Mesenteric fat pad (tissue), 1 donor: ENCODE measurements around the gene RIN3. TPM values are rescaled to one million over a fixed set of nuclear protein-coding genes. Genes with fewer than 3 reads are reported as not detected.
"Not testable (repeated sequence)": the region's sequence is repeated elsewhere in the genome, so short reads cannot be mapped to it uniquely, and the experiment has no call there.

Experiments used
- DNase-seq: peaks from one replicate; pipeline ENCODE4 v3.0.0-alpha.2; 2020; ENCODE audit warnings: low spot score
- total RNA-seq: library from RNA; stranded (reverse); fragmentation: NEBNext Ultra II Directional; extraction: Animal tissue kit (Norgen Biotek cat#: 25700); gene quantifications from one replicate; pipeline ENCODE4 v1.2.1, GENCODE V29; 2021
- donor health status: DM: yes; HTN: yes; CAD: no.

RIN3 gene
- total RNA-seq, 1 donor from 2014 or later: 38.0 TPM

DNA sequence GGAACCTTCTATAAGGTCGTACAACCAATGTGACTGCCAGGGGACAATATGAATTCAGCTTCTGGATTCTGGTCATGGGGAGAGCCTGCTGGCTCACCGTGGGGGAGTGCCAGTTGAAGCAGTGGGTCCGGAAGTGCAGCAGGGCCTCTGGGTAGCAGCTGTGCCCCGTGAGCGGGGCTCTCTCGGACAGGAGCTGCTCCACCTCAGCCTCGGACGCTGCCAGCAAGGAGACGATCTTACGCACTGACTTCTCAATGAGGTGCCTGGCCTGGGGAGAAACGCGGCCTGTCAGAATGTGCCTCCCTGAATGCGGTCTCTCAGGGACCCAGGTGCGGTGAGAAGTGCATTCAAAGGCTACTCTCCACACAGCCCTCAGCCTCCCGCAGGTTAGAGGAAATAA lies 192.8 kb downstream of the RIN3 start:
- DNase-seq: no peak

- peak; percentile 45 for DNase-seq
Observed at GRCh38 chr14:92709340-92710000, 195.9 kb downstream of the RIN3 start.

DNA sequence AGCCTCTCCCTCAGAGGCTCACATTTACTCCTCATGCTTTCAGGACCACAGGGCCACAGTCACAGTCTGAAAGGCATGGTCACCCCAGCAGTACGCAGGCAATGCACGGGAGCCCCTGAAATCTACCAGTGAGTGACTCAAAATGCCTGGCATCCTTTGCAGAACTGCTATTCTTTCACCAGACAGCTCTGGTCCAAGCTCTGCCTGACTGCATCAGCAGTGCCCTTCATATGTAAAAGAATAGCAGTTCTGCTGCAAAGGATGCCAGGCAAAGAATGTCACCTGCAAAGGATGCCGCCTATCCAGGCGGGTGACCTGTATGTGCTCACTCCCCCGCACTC lies 196.4 kb downstream of the RIN3 start:
- DNase-seq: no peak

DNA sequence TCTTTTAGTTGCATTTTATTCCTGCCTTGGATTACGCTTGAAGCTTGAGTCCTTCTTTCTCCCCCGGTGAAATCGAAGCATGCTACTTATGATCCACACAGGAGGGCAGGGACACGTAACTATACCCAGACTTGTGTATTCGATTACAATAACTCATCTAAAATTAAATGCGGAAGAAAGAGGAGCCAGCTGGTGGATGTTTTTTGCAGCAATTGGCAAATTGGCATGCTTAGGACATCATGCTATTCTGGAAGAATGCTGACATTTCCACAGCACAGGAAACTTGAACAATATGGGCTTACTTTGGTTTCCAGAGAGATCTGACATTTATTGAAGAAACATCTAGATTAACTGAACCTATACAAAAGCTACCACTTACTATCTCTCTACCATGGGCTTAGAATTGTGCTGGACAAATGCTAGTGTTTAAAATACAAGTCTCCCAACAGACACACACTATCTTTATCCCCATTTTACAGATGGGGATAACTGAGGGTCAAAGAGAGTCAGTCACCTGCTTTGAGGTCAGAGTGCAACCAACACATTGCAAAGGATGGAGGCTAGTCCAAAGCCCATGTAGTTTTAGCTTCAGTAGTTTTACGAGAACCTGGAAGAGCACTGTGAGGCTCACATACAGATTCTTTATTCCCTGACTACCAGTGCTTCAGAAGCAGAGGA lies 198.5 kb downstream of the RIN3 start:
- DNase-seq: no peak

- no peak for DNase-seq
Observed at GRCh38 chr14:92712654-92713051, 199.1 kb downstream of the RIN3 start.

DNA sequence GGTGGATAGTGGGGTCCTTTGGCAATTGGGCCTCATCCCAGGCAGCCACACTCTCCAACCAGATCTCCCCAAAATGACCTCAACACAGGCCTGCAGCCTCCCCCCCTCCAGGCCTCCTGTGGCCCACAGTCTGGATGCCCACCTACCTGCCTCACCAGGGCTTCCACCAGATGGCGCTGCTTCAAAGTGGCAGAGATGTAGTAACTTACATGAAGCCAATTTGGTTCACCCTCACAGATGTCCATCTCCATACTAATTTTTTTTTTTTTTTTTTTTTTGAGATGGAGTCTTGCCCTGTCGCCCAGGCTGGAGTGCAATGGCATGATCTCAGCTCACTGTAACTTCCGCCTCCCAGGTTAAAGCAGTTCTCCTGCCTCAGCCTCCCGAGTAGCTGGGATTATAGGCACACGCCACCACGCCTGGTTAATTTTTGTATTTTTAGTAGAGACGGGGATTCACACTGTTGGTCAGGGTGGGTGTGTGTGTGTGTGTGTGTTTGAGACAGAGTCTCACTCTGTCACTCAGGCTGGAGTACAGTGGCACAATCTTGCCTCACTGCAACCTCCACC lies 201.2 kb downstream of the RIN3 start:
- DNase-seq: not testable (repeated sequence)

GRCh38 chr14:92716131-92716530 lies 202.6 kb downstream of the RIN3 start:
- DNase-seq: no peak

DNA sequence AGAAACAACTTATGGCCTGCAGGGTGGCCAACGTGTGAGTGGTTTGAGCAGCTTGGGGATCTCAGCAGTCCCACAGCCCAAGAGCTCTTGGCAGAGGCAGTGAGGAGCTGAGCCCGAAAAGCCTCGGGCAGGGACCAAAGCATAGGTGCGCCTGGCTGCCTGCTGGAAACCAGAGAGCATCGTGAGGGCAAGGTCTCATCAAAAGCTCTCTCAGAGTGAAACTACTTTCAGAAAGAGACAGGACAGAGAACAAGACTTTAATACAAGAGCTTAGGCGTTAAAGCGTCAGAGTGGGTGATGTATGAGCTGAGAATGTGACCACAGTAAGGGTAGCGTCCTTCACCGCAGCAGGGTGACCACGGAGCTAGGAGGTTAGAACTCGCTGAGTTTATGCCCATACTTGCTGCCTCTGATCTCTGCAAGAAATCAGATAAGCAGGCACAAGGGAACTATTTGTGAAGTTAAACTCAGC lies 204.0 kb downstream of the RIN3 start:
- DNase-seq: no peak

GRCh38 chr14:92718664-92719063 lies 205.1 kb downstream of the RIN3 start:
- DNase-seq: no peak

DNA sequence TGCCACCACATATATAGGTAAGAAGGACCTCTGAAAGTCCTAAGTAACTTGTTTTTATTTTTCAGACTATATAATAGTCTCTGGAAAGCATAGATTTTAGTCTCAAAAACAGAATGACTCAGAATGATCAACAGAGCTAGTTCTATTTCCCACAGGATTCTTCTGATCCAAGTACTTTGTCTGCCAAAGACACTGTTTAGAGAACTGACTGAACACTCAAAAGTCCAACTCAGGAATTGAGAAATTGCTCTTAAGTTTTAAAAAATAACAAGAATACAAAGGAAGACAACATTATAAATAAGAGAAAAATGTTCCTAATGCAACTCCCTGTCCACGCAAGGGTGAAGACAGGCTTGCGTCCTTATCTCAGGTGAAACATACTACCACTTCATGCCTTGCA lies 205.8 kb downstream of the RIN3 start:
- no peak for DNase-seq

- no peak for DNase-seq
Observed at GRCh38 chr14:92719890-92720323, 206.3 kb downstream of the RIN3 start.

DNA sequence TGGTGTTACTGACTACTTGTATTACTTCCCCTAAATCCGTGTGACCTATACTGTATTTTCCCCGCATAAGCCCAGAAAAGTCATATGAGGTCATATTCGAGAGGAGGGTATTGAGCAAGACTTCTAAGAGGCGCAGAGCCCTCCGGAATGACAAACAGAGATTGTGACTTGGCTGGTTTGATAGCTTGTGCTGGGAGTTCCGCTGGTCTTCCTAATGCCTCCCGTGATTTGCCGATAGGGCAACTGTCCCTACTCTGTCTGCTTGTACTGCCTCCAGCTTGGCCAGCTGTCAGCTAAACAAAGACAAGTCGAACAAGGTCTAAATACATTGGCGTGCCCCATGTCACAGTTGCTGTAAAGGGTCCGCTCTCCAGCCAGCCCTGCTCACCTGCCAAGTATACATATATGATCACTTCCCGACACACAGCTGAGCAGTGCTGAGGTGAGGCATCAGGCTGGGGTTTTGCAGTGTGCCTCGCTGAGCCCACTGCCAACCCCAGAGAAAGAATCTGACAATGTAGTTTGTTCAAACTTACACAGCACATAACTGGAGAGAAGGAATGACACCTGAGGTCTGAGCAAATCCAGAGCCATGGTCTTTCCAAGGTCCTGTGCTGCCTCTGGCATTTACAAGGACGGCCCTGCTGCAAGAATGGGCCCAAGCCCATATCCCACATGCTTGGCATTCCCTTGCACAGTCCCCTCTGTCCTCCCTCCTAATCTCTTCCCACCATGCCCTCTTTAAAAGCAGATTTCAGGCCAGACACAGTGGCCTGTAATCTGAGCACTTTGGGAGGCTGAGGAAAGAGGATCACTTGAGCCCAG lies 211.1 kb downstream of the RIN3 start:
- no peak for DNase-seq

GRCh38 chr14:92726135-92726932 lies 212.8 kb downstream of the RIN3 start:
- DNase-seq: no peak

DNA sequence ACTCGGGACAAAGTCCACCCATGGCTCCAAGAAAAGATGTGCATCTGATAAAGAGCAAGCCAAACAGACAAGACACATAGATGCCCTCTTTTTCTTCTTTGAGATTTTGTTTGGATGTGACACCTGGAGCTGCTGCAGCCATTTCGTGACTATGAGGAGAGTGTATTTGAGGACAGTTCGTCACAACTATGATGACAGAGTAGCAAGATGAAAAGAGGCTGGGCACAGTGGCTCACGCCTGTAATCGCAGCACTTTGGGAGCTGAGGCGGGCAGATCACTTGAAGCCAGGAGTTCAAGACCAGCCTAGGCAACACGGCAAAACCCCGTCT lies 213.3 kb downstream of the RIN3 start:
- no peak for DNase-seq

- DNase-seq: no peak
Observed at GRCh38 chr14:92728759-92729364, 215.3 kb downstream of the RIN3 start.

DNA sequence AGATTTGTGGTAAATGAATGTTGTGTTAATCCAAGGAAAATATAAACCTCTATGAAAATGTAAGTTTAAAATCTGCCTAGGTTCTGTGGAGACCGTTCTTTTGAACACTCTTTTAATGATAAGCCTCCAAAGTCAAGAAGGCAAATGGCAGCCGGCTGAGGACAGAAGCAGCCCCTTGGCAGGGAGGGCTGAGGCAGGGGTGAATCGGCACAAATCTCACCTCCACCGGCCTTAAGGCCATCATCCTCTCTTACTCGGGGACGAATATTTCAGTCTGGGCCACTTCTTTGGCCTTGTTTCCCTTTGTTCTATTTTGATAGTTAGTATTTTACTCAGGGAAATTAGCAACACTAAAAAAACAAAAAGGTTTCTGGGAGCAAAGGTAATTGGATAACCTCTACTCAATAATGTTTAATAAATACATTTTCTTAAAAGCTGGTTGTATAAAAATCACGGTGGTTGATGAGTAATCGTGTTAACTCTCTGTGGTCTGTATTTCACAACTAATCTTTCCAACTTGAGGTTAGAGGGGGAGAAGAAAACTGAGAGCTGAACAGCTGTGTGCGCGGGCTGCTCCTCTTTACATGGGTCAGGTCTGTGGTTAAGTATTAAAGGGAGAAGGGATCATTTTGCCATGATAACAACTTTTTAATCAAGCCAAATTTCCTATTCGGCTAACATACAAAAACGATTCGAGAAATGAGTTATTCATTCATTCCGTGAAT lies 216.2 kb downstream of the RIN3 start:
- no peak for DNase-seq

DNA sequence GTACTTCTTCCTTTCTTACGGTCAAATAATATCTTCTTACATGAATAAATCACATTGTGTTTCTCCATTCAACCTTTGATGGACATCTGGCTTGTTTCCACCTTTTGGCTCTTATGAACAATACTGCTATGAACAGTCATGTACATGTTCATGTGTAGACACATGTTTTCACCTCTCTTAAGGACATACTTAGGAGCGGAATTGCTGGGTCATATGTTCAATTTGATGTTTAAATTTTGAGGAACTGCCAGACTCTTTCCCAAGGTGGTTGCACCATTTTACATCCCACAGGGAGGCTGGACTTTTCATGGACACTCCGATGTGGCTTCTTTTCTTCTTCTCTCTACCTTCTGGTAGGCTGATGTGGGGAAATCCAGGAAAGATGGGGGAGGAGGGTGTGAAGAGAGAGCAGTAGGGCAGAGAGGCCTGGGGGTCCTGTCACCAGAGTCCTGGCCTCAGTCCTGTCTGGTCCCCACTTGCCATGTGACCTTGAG lies 218.1 kb downstream of the RIN3 start:
- DNase-seq: no peak

- DNase-seq: no peak
Observed at GRCh38 chr14:92733007-92733406, 219.4 kb downstream of the RIN3 start.

- no peak for DNase-seq
Observed at GRCh38 chr14:92734618-92735017, 221.0 kb downstream of the RIN3 start.

GRCh38 chr14:92735344-92735743 lies 221.8 kb downstream of the RIN3 start:
- DNase-seq: no peak
